ENCODE data around the gene IGF2BP1. TPM values are rescaled to one million over a fixed set of nuclear protein-coding genes. Genes with fewer than 3 reads are reported as not detected.

Gene IGF2BP1
- total and polyA plus RNA-seq, 2 of the 8 experiments (the other 6 are each of a cell fraction or from before 2014, with no cell fraction given) = 41.6 to 513 TPM

DNA sequence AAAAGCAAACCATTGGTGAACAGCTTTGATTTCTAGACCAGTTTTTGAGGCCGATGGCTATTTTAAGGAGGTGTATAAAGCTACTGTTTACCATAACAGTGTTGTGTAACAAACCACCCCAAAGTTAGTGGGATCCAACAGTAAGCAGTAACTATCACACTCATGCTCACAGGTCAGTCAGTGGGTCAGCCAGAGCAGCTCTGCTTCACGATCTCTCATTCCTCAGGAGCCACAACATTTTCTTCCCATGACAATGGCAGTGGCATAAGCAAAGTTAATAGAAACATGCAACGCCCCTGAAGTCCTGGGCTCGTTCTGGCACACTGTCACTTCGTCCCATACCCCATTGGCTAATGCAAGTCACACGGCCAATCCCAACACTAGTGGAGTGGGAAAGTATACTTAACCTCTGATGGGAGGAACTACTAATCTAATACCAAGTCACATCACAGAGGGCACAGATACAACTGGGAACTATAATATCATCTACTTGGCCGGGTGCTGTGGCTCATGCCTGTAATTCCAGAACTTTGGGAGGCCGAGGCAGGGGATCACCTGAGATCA lies 107.4 kb downstream of the IGF2BP1 start:
- H3K4me2 ChIP-seq (ENCODE audit: insufficient read depth in 1 of 2, low read depth in 2 of 2, low read length in 2 of 2) = no peak overlapping the region
- FAIRE-seq (no peak), DNase-seq (ENCODE audit: low read depth in 1 of 2, low spot score in 2 of 2) (no peak)
- no peak overlapping the region for H4K5ac ChIP-seq (ENCODE audit: insufficient read length, low read depth, low read length)
- no peak overlapping the region for H4K8ac ChIP-seq (ENCODE audit: extremely low read depth, insufficient read depth, low read length)
- H3K56ac ChIP-seq (replicated peaks; ENCODE audit: insufficient read length, low read depth, low read length) = no peak overlapping the region
- no peak overlapping the region for H4K91ac ChIP-seq (replicated peaks; ENCODE audit: insufficient read length, low read length)
- H3K9me3 ChIP-seq (ENCODE audit: insufficient read depth in 2 of 2, low read depth in 1 of 2, low read length in 1 of 2) = no peaks in the 10 kb centered on the region
- ChIA-PET CTCF (ENCODE audit: partially characterized antibody) (interaction anchor here (0.7 to 1.6 kb wide), 4 partner anchors 24 to 122 kb away, joined by 3 to 4 read pairs (median 3); no protein-coding TSS in a partner anchor), POLR2A (ENCODE audit: partially characterized antibody) (interaction anchor here (0.7 to 1.7 kb wide), 4 partner anchors 10 to 50 kb away, joined by 3 to 4 read pairs (median 3); no protein-coding TSS in a partner anchor)
- 90% methylated on average over 8 of the region's 8 CpGs; no CpG with 5 or more reads in 1 of the 2 experiments for WGBS, 2 experiments (ENCODE audit: extremely low coverage in 1 of 2, insufficient coverage in 1 of 2, insufficient read length in 1 of 2, insufficient replicate concordance in 2 of 2, low coverage in 1 of 2, low lambda C conversion rate in 2 of 2, missing lambda C conversion rate in 1 of 2)
- no peak overlapping the region for H2AK5ac ChIP-seq (ENCODE audit: low read depth, low read length)
- no peaks in the 10 kb centered on the region; a peak in 1 of 7 replicates for H3K27me3 ChIP-seq (replicated peaks in 1 of 4; ENCODE audit: control insufficient read depth in 3 of 4, extremely low read depth in 1 of 4, insufficient read depth in 3 of 4, low read length in 3 of 4)
- no peak overlapping the region for H2BK5ac ChIP-seq (ENCODE audit: low read depth, low read length)
- H3K14ac ChIP-seq (ENCODE audit: insufficient read length) = no peak overlapping the region
- H3K18ac ChIP-seq (ENCODE audit: extremely low read depth, low read length) = no peak overlapping the region
- no peak for TF ChIP-seq RFX5 (IDR thresholded peaks at IDR 0.05; ENCODE audit: borderline replicate concordance, low read depth, low read length)
- TF ChIP-seq NRF1 (IDR thresholded peaks at IDR 0.05; ENCODE audit: low read depth, low read length) = no peak
- no peak for TF ChIP-seq BACH1 (IDR thresholded peaks at IDR 0.05; ENCODE audit: low read length)
- no peak for TF ChIP-seq CTBP2 (IDR thresholded peaks at IDR 0.05; ENCODE audit: borderline replicate concordance, insufficient read depth, insufficient read length, low read length)
- TF ChIP-seq EZH2 (IDR thresholded peaks at IDR 0.05; ENCODE audit: low read depth, low read length, severe bottlenecking) = no peak
- no peak for TF ChIP-seq SUZ12 (IDR thresholded peaks at IDR 0.05; ENCODE audit: low read length)
- H2BK20ac ChIP-seq (ENCODE audit: low read length) = no peak overlapping the region
- peaks cover 4 to 9% (median 7%) of the 10 kb centered on the region in 4 experiments for H3K4me1 ChIP-seq (replicated peaks in 1 of 4; ENCODE audit: control insufficient read depth in 3 of 4, insufficient read depth in 4 of 4, low read length in 3 of 4)
- H3K23ac ChIP-seq (ENCODE audit: insufficient read length) = no peak overlapping the region
- H3K4me3 ChIP-seq (ENCODE audit: extremely low read depth in 1 of 4, insufficient read depth in 2 of 4, low read depth in 3 of 4, low read length in 4 of 4) = no peak overlapping the region
- no peaks in the 10 kb centered on the region; the same call in 1 of the 2 replicates for H3K23me2 ChIP-seq (ENCODE audit: low read depth, low read length)
- no peaks in the 10 kb centered on the region for H3K79me1 ChIP-seq (ENCODE audit: low read depth, low read length)
- no peak overlapping the region for H2BK15ac ChIP-seq (ENCODE audit: low read length)
- H3K27ac ChIP-seq (ENCODE audit: low read depth, low read length) = no peak overlapping the region
- H3K4ac ChIP-seq (replicated peaks; ENCODE audit: insufficient read length, low read depth, low read length) = no peak overlapping the region
- no peaks in the 10 kb centered on the region for H3K79me2 ChIP-seq (ENCODE audit: control insufficient read depth in 1 of 2, insufficient read depth in 2 of 2, low read length in 2 of 2)
- H3K36me3 ChIP-seq (ENCODE audit: control insufficient read depth in 2 of 4, insufficient read depth in 4 of 4, low read length in 3 of 4) = no peaks in the 10 kb centered on the region
- H2BK12ac ChIP-seq (ENCODE audit: low read depth, low read length) = no peak overlapping the region
- no peak overlapping the region for H2AFZ ChIP-seq (ENCODE audit: low read length)
- H4K20me1 ChIP-seq (replicated peaks in 1 of 2; ENCODE audit: control insufficient read depth in 1 of 2, insufficient read depth in 2 of 2, low read length in 2 of 2) = no peaks in the 10 kb centered on the region
- H2BK120ac ChIP-seq (replicated peaks; ENCODE audit: low read depth, low read length) = no peak overlapping the region
- no peak overlapping the region for H3K9ac ChIP-seq (replicated peaks in 1 of 4; ENCODE audit: extremely low read depth in 1 of 4, low read depth in 3 of 4, low read length in 3 of 4)
